Measurements from ENCODE around the gene KAZN.

- TF ChIP-seq, protein P1, sequence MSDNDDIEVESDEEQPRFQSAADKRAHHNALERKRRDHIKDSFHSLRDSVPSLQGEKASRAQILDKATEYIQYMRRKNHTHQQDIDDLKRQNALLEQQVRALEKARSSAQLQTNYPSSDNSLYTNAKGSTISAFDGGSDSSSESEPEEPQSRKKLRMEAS (IDR thresholded peaks at IDR 0.05): no peak
- no peak for TF ChIP-seq TAF1 (IDR thresholded peaks at IDR 0.05; ENCODE audit: low read depth)
These were observed 134.7 kb downstream of the KAZN start for GRCh38 chr1:14733048-14733778.
